ENCODE measurements around the gene FAHD2B.
"Not testable (repeated sequence)": the region's sequence is repeated elsewhere in the genome, so short reads cannot be mapped to it uniquely, and the experiment has no call there.

The FAHD2B gene

GRCh38 chr2:97085093-97085492 is 9.6 kb downstream of the FAHD2B start:
- DNase-seq; H3K4me1 ChIP-seq (ENCODE audit: control extremely low read depth in 1 of 4, control insufficient read depth in 4 of 4, insufficient read depth in 4 of 4, low read length in 3 of 4); H3K4me3 ChIP-seq (ENCODE audit: control insufficient read depth in 1 of 7, extremely low read depth in 1 of 7, insufficient read depth in 4 of 7, low read depth in 2 of 7, low read length in 6 of 7); H3K9me3 ChIP-seq (ENCODE audit: control extremely low read depth in 1 of 5, control insufficient read depth in 4 of 5, insufficient read depth in 2 of 5, low read depth in 1 of 5, low read length in 4 of 5); H3K36me3 ChIP-seq (ENCODE audit: control insufficient read depth in 4 of 4, insufficient read depth in 4 of 4, low read length in 3 of 4); H3K27me3 ChIP-seq (replicated peaks in 2 of 5; ENCODE audit: control insufficient read depth in 4 of 5, insufficient read depth in 5 of 5, low read length in 4 of 5); CTCF ChIA-PET; H3K27ac ChIP-seq (ENCODE audit: insufficient read depth in 1 of 2, low read depth in 1 of 2, low read length in 2 of 2, poor library complexity in 1 of 2, severe bottlenecking in 2 of 2); POLR2A ChIA-PET: not testable (repeated sequence)
- WGBS (ENCODE audit: insufficient coverage) = no CpG with 5 or more reads among the region's 7 CpGs

GRCh38 chr2:97083516-97083915 is 11.2 kb downstream of the FAHD2B start:
- H3K4me1 ChIP-seq (ENCODE audit: control extremely low read depth in 1 of 4, control insufficient read depth in 4 of 4, insufficient read depth in 4 of 4, low read length in 3 of 4); H3K27ac ChIP-seq (ENCODE audit: insufficient read depth in 1 of 2, low read depth in 1 of 2, low read length in 2 of 2, poor library complexity in 1 of 2, severe bottlenecking in 2 of 2); DNase-seq; H3K9me3 ChIP-seq (ENCODE audit: control extremely low read depth in 1 of 5, control insufficient read depth in 4 of 5, insufficient read depth in 2 of 5, low read depth in 1 of 5, low read length in 4 of 5); H3K4me3 ChIP-seq (ENCODE audit: control insufficient read depth in 1 of 7, extremely low read depth in 1 of 7, insufficient read depth in 4 of 7, low read depth in 2 of 7, low read length in 6 of 7); H3K27me3 ChIP-seq (replicated peaks in 2 of 5; ENCODE audit: control insufficient read depth in 4 of 5, insufficient read depth in 5 of 5, low read length in 4 of 5); H3K36me3 ChIP-seq (ENCODE audit: control insufficient read depth in 4 of 4, insufficient read depth in 4 of 4, low read length in 3 of 4); POLR2A ChIA-PET; CTCF ChIA-PET: not testable (repeated sequence)
- 100% methylated on average over 2 of the region's 7 CpGs for WGBS (ENCODE audit: insufficient coverage)

GRCh38 chr2:97082206-97082605 is 12.5 kb downstream of the FAHD2B start:
- 86% methylated on average over 3 of the region's 9 CpGs for WGBS (ENCODE audit: insufficient coverage)
- H3K27ac ChIP-seq (ENCODE audit: insufficient read depth in 1 of 2, low read depth in 1 of 2, low read length in 2 of 2, poor library complexity in 1 of 2, severe bottlenecking in 2 of 2); H3K9me3 ChIP-seq (ENCODE audit: control extremely low read depth in 1 of 5, control insufficient read depth in 4 of 5, insufficient read depth in 2 of 5, low read depth in 1 of 5, low read length in 4 of 5); H3K4me1 ChIP-seq (ENCODE audit: control extremely low read depth in 1 of 4, control insufficient read depth in 4 of 4, insufficient read depth in 4 of 4, low read length in 3 of 4); CTCF ChIA-PET; H3K4me3 ChIP-seq (ENCODE audit: control insufficient read depth in 1 of 7, extremely low read depth in 1 of 7, insufficient read depth in 4 of 7, low read depth in 2 of 7, low read length in 6 of 7); H3K36me3 ChIP-seq (ENCODE audit: control insufficient read depth in 4 of 4, insufficient read depth in 4 of 4, low read length in 3 of 4); DNase-seq; H3K27me3 ChIP-seq (replicated peaks in 2 of 5; ENCODE audit: control insufficient read depth in 4 of 5, insufficient read depth in 5 of 5, low read length in 4 of 5); POLR2A ChIA-PET: not testable (repeated sequence)

- H3K27ac ChIP-seq (ENCODE audit: insufficient read depth in 1 of 2, low read depth in 1 of 2, low read length in 2 of 2, poor library complexity in 1 of 2, severe bottlenecking in 2 of 2); POLR2A ChIA-PET; H3K27me3 ChIP-seq (replicated peaks in 2 of 5; ENCODE audit: control insufficient read depth in 4 of 5, insufficient read depth in 5 of 5, low read length in 4 of 5); H3K9me3 ChIP-seq (ENCODE audit: control extremely low read depth in 1 of 5, control insufficient read depth in 4 of 5, insufficient read depth in 2 of 5, low read depth in 1 of 5, low read length in 4 of 5); H3K36me3 ChIP-seq (ENCODE audit: control insufficient read depth in 4 of 4, insufficient read depth in 4 of 4, low read length in 3 of 4); H3K4me3 ChIP-seq (ENCODE audit: control insufficient read depth in 1 of 7, extremely low read depth in 1 of 7, insufficient read depth in 4 of 7, low read depth in 2 of 7, low read length in 6 of 7); CTCF ChIA-PET; H3K4me1 ChIP-seq (ENCODE audit: control extremely low read depth in 1 of 4, control insufficient read depth in 4 of 4, insufficient read depth in 4 of 4, low read length in 3 of 4); DNase-seq: not testable (repeated sequence)
- 100% methylated on average over 2 of the region's 10 CpGs for whole genome bisulfite sequencing (ENCODE audit: insufficient coverage)
These were observed 13.8 kb downstream of the FAHD2B start for GRCh38 chr2:97080855-97081254.

GRCh38 chr2:97077213-97077612 is 17.5 kb downstream of the FAHD2B start:
- 100% methylated on average over 2 of the region's 8 CpGs for WGBS (ENCODE audit: insufficient coverage)
- POLR2A ChIA-PET; H3K4me3 ChIP-seq (ENCODE audit: control insufficient read depth in 1 of 7, extremely low read depth in 1 of 7, insufficient read depth in 4 of 7, low read depth in 2 of 7, low read length in 6 of 7); H3K36me3 ChIP-seq (ENCODE audit: control insufficient read depth in 4 of 4, insufficient read depth in 4 of 4, low read length in 3 of 4); H3K27ac ChIP-seq (ENCODE audit: insufficient read depth in 1 of 2, low read depth in 1 of 2, low read length in 2 of 2, poor library complexity in 1 of 2, severe bottlenecking in 2 of 2); H3K4me1 ChIP-seq (ENCODE audit: control extremely low read depth in 1 of 4, control insufficient read depth in 4 of 4, insufficient read depth in 4 of 4, low read length in 3 of 4); H3K27me3 ChIP-seq (replicated peaks in 2 of 5; ENCODE audit: control insufficient read depth in 4 of 5, insufficient read depth in 5 of 5, low read length in 4 of 5); H3K9me3 ChIP-seq (ENCODE audit: control extremely low read depth in 1 of 5, control insufficient read depth in 4 of 5, insufficient read depth in 2 of 5, low read depth in 1 of 5, low read length in 4 of 5); DNase-seq; CTCF ChIA-PET: not testable (repeated sequence)

GRCh38 chr2:97070915-97071314 is 23.8 kb downstream of the FAHD2B start:
- WGBS (ENCODE audit: insufficient coverage) = no CpG with 5 or more reads among the region's 3 CpGs
- H3K27ac ChIP-seq (ENCODE audit: insufficient read depth in 1 of 2, low read depth in 1 of 2, low read length in 2 of 2, poor library complexity in 1 of 2, severe bottlenecking in 2 of 2); H3K4me1 ChIP-seq (ENCODE audit: control extremely low read depth in 1 of 4, control insufficient read depth in 4 of 4, insufficient read depth in 4 of 4, low read length in 3 of 4); POLR2A ChIA-PET; H3K9me3 ChIP-seq (ENCODE audit: control extremely low read depth in 1 of 5, control insufficient read depth in 4 of 5, insufficient read depth in 2 of 5, low read depth in 1 of 5, low read length in 4 of 5); DNase-seq; H3K36me3 ChIP-seq (ENCODE audit: control insufficient read depth in 4 of 4, insufficient read depth in 4 of 4, low read length in 3 of 4); H3K27me3 ChIP-seq (replicated peaks in 2 of 5; ENCODE audit: control insufficient read depth in 4 of 5, insufficient read depth in 5 of 5, low read length in 4 of 5); H3K4me3 ChIP-seq (ENCODE audit: control insufficient read depth in 1 of 7, extremely low read depth in 1 of 7, insufficient read depth in 4 of 7, low read depth in 2 of 7, low read length in 6 of 7); CTCF ChIA-PET: not testable (repeated sequence)

- H3K9me3 ChIP-seq (ENCODE audit: control extremely low read depth in 1 of 5, control insufficient read depth in 4 of 5, insufficient read depth in 2 of 5, low read depth in 1 of 5, low read length in 4 of 5); H3K27me3 ChIP-seq (replicated peaks in 2 of 5; ENCODE audit: control insufficient read depth in 4 of 5, insufficient read depth in 5 of 5, low read length in 4 of 5); CTCF ChIA-PET; H3K27ac ChIP-seq (ENCODE audit: insufficient read depth in 1 of 2, low read depth in 1 of 2, low read length in 2 of 2, poor library complexity in 1 of 2, severe bottlenecking in 2 of 2); DNase-seq; H3K4me1 ChIP-seq (ENCODE audit: control extremely low read depth in 1 of 4, control insufficient read depth in 4 of 4, insufficient read depth in 4 of 4, low read length in 3 of 4); H3K36me3 ChIP-seq (ENCODE audit: control insufficient read depth in 4 of 4, insufficient read depth in 4 of 4, low read length in 3 of 4); POLR2A ChIA-PET; H3K4me3 ChIP-seq (ENCODE audit: control insufficient read depth in 1 of 7, extremely low read depth in 1 of 7, insufficient read depth in 4 of 7, low read depth in 2 of 7, low read length in 6 of 7): not testable (repeated sequence)
- 89% methylated on average over 1 of the region's 5 CpGs for WGBS (ENCODE audit: insufficient coverage)
These were observed 26.0 kb downstream of the FAHD2B start for GRCh38 chr2:97068722-97069121.

GRCh38 chr2:97068074-97068473 is 26.6 kb downstream of the FAHD2B start:
- POLR2A ChIA-PET = no interaction called here
- CTCF ChIA-PET = no interaction called here
- DNase-seq = no peak
- 100% methylated on average over 1 of the region's 1 CpG for WGBS (ENCODE audit: insufficient coverage)
- Histone ChIP-seq H3K36me3 (ENCODE audit: control insufficient read depth in 4 of 4, insufficient read depth in 4 of 4, low read length in 3 of 4) (no peaks in the 10 kb centered on the region), H3K4me1 (ENCODE audit: control extremely low read depth in 1 of 4, control insufficient read depth in 4 of 4, insufficient read depth in 4 of 4, low read length in 3 of 4) (no peaks in the 10 kb centered on the region), H3K4me3 (ENCODE audit: control insufficient read depth in 1 of 7, extremely low read depth in 1 of 7, insufficient read depth in 4 of 7, low read depth in 2 of 7, low read length in 6 of 7) (no peak overlapping the region), H3K9me3 (ENCODE audit: control extremely low read depth in 1 of 5, control insufficient read depth in 4 of 5, insufficient read depth in 2 of 5, low read depth in 1 of 5, low read length in 4 of 5) (no peaks in the 10 kb centered on the region), H3K27me3 (replicated peaks in 2 of 5; ENCODE audit: control insufficient read depth in 4 of 5, insufficient read depth in 5 of 5, low read length in 4 of 5) (peaks cover 0 to 2% (median 0%) of the 10 kb centered on the region in 5 experiments), H3K27ac (ENCODE audit: insufficient read depth in 1 of 2, low read depth in 1 of 2, low read length in 2 of 2, poor library complexity in 1 of 2, severe bottlenecking in 2 of 2) (no peak overlapping the region)

Measured in common myeloid progenitor, CD34-positive (primary cell).